Measurements from ENCODE around the gene SOS1.

SOS1 gene

GRCh38 chr2:39007875-39008504, 112.9 kb downstream of the SOS1 start:
- Histone ChIP-seq H2AFZ (ENCODE audit: low read length) (no peak overlapping the region), H3K9me2 (replicated peaks; ENCODE audit: insufficient read depth, low read length) (no peaks in the 10 kb centered on the region), H3K4me3 (ENCODE audit: low read length) (no peak overlapping the region), H3K4me2 (ENCODE audit: low read depth, low read length) (no peak overlapping the region), H3K9ac (ENCODE audit: low read length) (no peak overlapping the region), H3K27me3 (replicated peaks; ENCODE audit: insufficient read depth, low read length) (no peaks in the 10 kb centered on the region), H3F3A (ENCODE audit: insufficient read depth, low read length) (no peaks in the 10 kb centered on the region; the same call in 1 of the 2 replicates), H3K4me1 (ENCODE audit: low read length) (no peaks in the 10 kb centered on the region; the same call in 1 of the 2 replicates), H3K79me2 (ENCODE audit: low read length) (no peaks in the 10 kb centered on the region), H4K20me1 (ENCODE audit: insufficient read depth, low read length) (no peaks in the 10 kb centered on the region; the same call in 1 of the 2 replicates), H3K36me3 (replicated peaks; ENCODE audit: insufficient read depth, low read length) (peaks cover 3% of the 10 kb centered on the region; the same call in 1 of the 2 replicates), H3K27ac (ENCODE audit: low read length) (no peak overlapping the region), H3K9me3 (replicated peaks; ENCODE audit: insufficient read depth, low read length) (no peaks in the 10 kb centered on the region)
- no peak for DNase-seq
- TF ChIP-seq EZH2 (optimal IDR thresholded peaks at IDR 0.05; ENCODE audit: low read depth, low read length) (no peak), EZH2phosphoT487 (IDR thresholded peaks at IDR 0.05; ENCODE audit: low read length) (no peak), CTCF (IDR thresholded peaks at IDR 0.05; ENCODE audit: low read length) (no peak)

GRCh38 chr2:39000552-39000951, 120.3 kb downstream of the SOS1 start:
- H3K27ac ChIP-seq (ENCODE audit: low read length), result no peak overlapping the region
- no peak for DNase-seq
- H3K79me2 ChIP-seq (ENCODE audit: low read length), result no peaks in the 10 kb centered on the region
- no peaks in the 10 kb centered on the region for H3K9me3 ChIP-seq (replicated peaks; ENCODE audit: insufficient read depth, low read length)
- H3K27me3 ChIP-seq (replicated peaks; ENCODE audit: insufficient read depth, low read length), result no peaks in the 10 kb centered on the region
- H3K9ac ChIP-seq (ENCODE audit: low read length), result no peak overlapping the region
- H3K4me1 ChIP-seq (ENCODE audit: low read length), result no peaks in the 10 kb centered on the region
- H3K36me3 ChIP-seq (replicated peaks; ENCODE audit: insufficient read depth, low read length), result peaks cover 14% of the 10 kb centered on the region; the same call in 1 of the 2 replicates
- H3K9me2 ChIP-seq (replicated peaks; ENCODE audit: insufficient read depth, low read length), result no peaks in the 10 kb centered on the region
- H3K4me3 ChIP-seq (ENCODE audit: low read length), result no peak overlapping the region
- TF ChIP-seq EZH2 (optimal IDR thresholded peaks at IDR 0.05; ENCODE audit: low read depth, low read length), result no peak
- TF ChIP-seq CTCF (IDR thresholded peaks at IDR 0.05; ENCODE audit: low read length), result no peak
- TF ChIP-seq EZH2phosphoT487 (IDR thresholded peaks at IDR 0.05; ENCODE audit: low read length), result no peak
- no peak overlapping the region for H2AFZ ChIP-seq (ENCODE audit: low read length)
- H3K4me2 ChIP-seq (ENCODE audit: low read depth, low read length), result no peak overlapping the region
- H4K20me1 ChIP-seq (ENCODE audit: insufficient read depth, low read length), result no peaks in the 10 kb centered on the region
- H3F3A ChIP-seq (ENCODE audit: insufficient read depth, low read length), result no peaks in the 10 kb centered on the region

- no peaks in the 10 kb centered on the region for H3K79me2 ChIP-seq (ENCODE audit: low read length)
- DNase-seq, result no peak
- no peak overlapping the region for H3K27ac ChIP-seq (ENCODE audit: low read length)
- H3K4me1 ChIP-seq (ENCODE audit: low read length), result no peaks in the 10 kb centered on the region
- H3K36me3 ChIP-seq (replicated peaks; ENCODE audit: insufficient read depth, low read length), result peaks cover 10% of the 10 kb centered on the region; the same call in 1 of the 2 replicates
- no peaks in the 10 kb centered on the region for H3K9me3 ChIP-seq (replicated peaks; ENCODE audit: insufficient read depth, low read length)
- no peaks in the 10 kb centered on the region for H4K20me1 ChIP-seq (ENCODE audit: insufficient read depth, low read length)
- H3K4me3 ChIP-seq (ENCODE audit: low read length), result no peak overlapping the region
- H3K4me2 ChIP-seq (ENCODE audit: low read depth, low read length), result no peak overlapping the region
- no peaks in the 10 kb centered on the region for H3K9me2 ChIP-seq (replicated peaks; ENCODE audit: insufficient read depth, low read length)
- no peak overlapping the region for H2AFZ ChIP-seq (ENCODE audit: low read length)
- H3F3A ChIP-seq (ENCODE audit: insufficient read depth, low read length), result no peaks in the 10 kb centered on the region
- TF ChIP-seq CTCF (IDR thresholded peaks at IDR 0.05; ENCODE audit: low read length) (no peak), EZH2 (optimal IDR thresholded peaks at IDR 0.05; ENCODE audit: low read depth, low read length) (no peak), EZH2phosphoT487 (IDR thresholded peaks at IDR 0.05; ENCODE audit: low read length) (no peak)
- H3K27me3 ChIP-seq (replicated peaks; ENCODE audit: insufficient read depth, low read length), result no peaks in the 10 kb centered on the region
- H3K9ac ChIP-seq (ENCODE audit: low read length), result no peak overlapping the region
These were observed 123.1 kb downstream of the SOS1 start for GRCh38 chr2:38997781-38998180.

Data from MM.1S (cell line).